Measurements from ENCODE around the gene NUAK2. TPM values are rescaled to one million over a fixed set of nuclear protein-coding genes. Genes with fewer than 3 reads are reported as not detected.

NUAK2 gene
- total and polyA plus RNA-seq, 2 of the 8 experiments (the other 6 are each of a cell fraction or from before 2014, with no cell fraction given), result 9.4 to 12.9 TPM

- no peaks in the 10 kb centered on the region for H3K27me3 ChIP-seq (replicated peaks in 1 of 4; ENCODE audit: control insufficient read depth in 3 of 4, extremely low read depth in 1 of 4, insufficient read depth in 3 of 4, low read length in 3 of 4)
- no peaks in the 10 kb centered on the region for H4K20me1 ChIP-seq (replicated peaks in 1 of 2; ENCODE audit: control insufficient read depth in 1 of 2, insufficient read depth in 2 of 2, low read length in 2 of 2)
- no peak overlapping the region for H2BK5ac ChIP-seq (ENCODE audit: low read depth, low read length)
- no peaks in the 10 kb centered on the region for H3K36me3 ChIP-seq (ENCODE audit: control insufficient read depth in 2 of 4, insufficient read depth in 4 of 4, low read length in 3 of 4)
- no peaks in the 10 kb centered on the region for H3K9me3 ChIP-seq (ENCODE audit: insufficient read depth in 2 of 2, low read depth in 1 of 2, low read length in 1 of 2)
- H2BK20ac ChIP-seq (ENCODE audit: low read length), result no peak overlapping the region
- H4K8ac ChIP-seq (ENCODE audit: extremely low read depth, insufficient read depth, low read length), result no peak overlapping the region
- no peak overlapping the region for H3K18ac ChIP-seq (ENCODE audit: extremely low read depth, low read length)
- no peak overlapping the region for H3K4ac ChIP-seq (replicated peaks; ENCODE audit: insufficient read length, low read depth, low read length)
- H3K79me2 ChIP-seq (ENCODE audit: control insufficient read depth in 1 of 2, insufficient read depth in 2 of 2, low read length in 2 of 2), result no peaks in the 10 kb centered on the region
- no peak overlapping the region for H3K27ac ChIP-seq (ENCODE audit: low read depth, low read length)
- H2BK15ac ChIP-seq (ENCODE audit: low read length), result no peak overlapping the region
- 90% methylated on average over 2 of the region's 2 CpGs; no CpG with 5 or more reads in 1 of the 2 experiments for WGBS, 2 experiments (ENCODE audit: extremely low coverage in 1 of 2, insufficient coverage in 1 of 2, insufficient read length in 1 of 2, insufficient replicate concordance in 2 of 2, low coverage in 1 of 2, low lambda C conversion rate in 2 of 2, missing lambda C conversion rate in 1 of 2)
- no peak overlapping the region for H3K23ac ChIP-seq (ENCODE audit: insufficient read length)
- H3K23me2 ChIP-seq (ENCODE audit: low read depth, low read length), result peaks cover 2% of the 10 kb centered on the region; the same call in 1 of the 2 replicates
- H4K91ac ChIP-seq (replicated peaks; ENCODE audit: insufficient read length, low read length), result no peak overlapping the region
- no peak overlapping the region for H3K56ac ChIP-seq (replicated peaks; ENCODE audit: insufficient read length, low read depth, low read length)
- no peak for FAIRE-seq
- no peak overlapping the region for H2AFZ ChIP-seq (ENCODE audit: low read length)
- DNase-seq (ENCODE audit: low read depth in 1 of 2, low spot score in 2 of 2), result no peak
- no peak overlapping the region for H3K4me2 ChIP-seq (ENCODE audit: insufficient read depth in 1 of 2, low read depth in 2 of 2, low read length in 2 of 2)
- no peak overlapping the region for H3K4me3 ChIP-seq (ENCODE audit: extremely low read depth in 1 of 4, insufficient read depth in 2 of 4, low read depth in 3 of 4, low read length in 4 of 4)
- ChIA-PET POLR2A (ENCODE audit: partially characterized antibody) (interaction anchor here (0.6 to 7.9 kb wide), 6 partner anchors 9 to 57 kb away, joined by 3 to 85 read pairs (median 4); no protein-coding TSS in a partner anchor), CTCF (ENCODE audit: partially characterized antibody) (interaction anchor here (1.3 to 67.1 kb wide), 9 partner anchors 9 to 166 kb away, joined by 3 to 2424 read pairs (median 8); no protein-coding TSS in a partner anchor)
- H2BK12ac ChIP-seq (ENCODE audit: low read depth, low read length), result no peak overlapping the region
- H4K5ac ChIP-seq (ENCODE audit: insufficient read length, low read depth, low read length), result no peak overlapping the region
- TF ChIP-seq NRF1 (IDR thresholded peaks at IDR 0.05; ENCODE audit: low read depth, low read length), result no peak
- no peak for TF ChIP-seq PHF8 (conservative IDR thresholded peaks at IDR 0.05; ENCODE audit: low read depth, low read length)
- TF ChIP-seq GTF2F1 (IDR thresholded peaks at IDR 0.05; ENCODE audit: borderline replicate concordance, low read depth, low read length), result no peak
- no peak for TF ChIP-seq TAF7 (optimal IDR thresholded peaks at IDR 0.05; ENCODE audit: borderline replicate concordance, low read depth, low read length)
- no peak for TF ChIP-seq SIN3A (conservative IDR thresholded peaks at IDR 0.05 in 1 of 2, IDR thresholded peaks at IDR 0.05 in 1 of 2; ENCODE audit: low read depth in 1 of 2, low read length in 2 of 2)
- TF ChIP-seq CTCF (IDR thresholded peaks at IDR 0.05; ENCODE audit: control extremely low read depth in 1 of 3, insufficient read depth in 1 of 3, low read depth in 1 of 3, low read length in 3 of 3), result no peak
- TF ChIP-seq SUZ12 (IDR thresholded peaks at IDR 0.05; ENCODE audit: low read length), result no peak
- no peak for TF ChIP-seq SP2 (IDR thresholded peaks at IDR 0.05; ENCODE audit: low read length)
- TF ChIP-seq BRCA1 (IDR thresholded peaks at IDR 0.05; ENCODE audit: low read depth, low read length), result no peak
- no peaks in the 10 kb centered on the region for H3K79me1 ChIP-seq (ENCODE audit: low read depth, low read length)
- peak overlapping the region; percentile 71; the same call in 1 of the 2 replicates for H2AK5ac ChIP-seq (ENCODE audit: low read depth, low read length)
- H3K9ac ChIP-seq (replicated peaks in 1 of 4; ENCODE audit: extremely low read depth in 1 of 4, low read depth in 3 of 4, low read length in 3 of 4), result no peak overlapping the region
- H2BK120ac ChIP-seq (replicated peaks; ENCODE audit: low read depth, low read length), result no peak overlapping the region
- H3K14ac ChIP-seq (ENCODE audit: insufficient read length), result no peak overlapping the region
- H3K4me1 ChIP-seq (replicated peaks in 1 of 4; ENCODE audit: control insufficient read depth in 3 of 4, insufficient read depth in 4 of 4, low read length in 3 of 4), result peaks cover 2 to 7% (median 2%) of the 10 kb centered on the region in 4 experiments
Measured at GRCh38 chr1:205330150-205330549, 8.6 kb upstream of the NUAK2 start.
